Measurements from ENCODE around the gene TMEM147.
"Not testable (repeated sequence)": the region's sequence is repeated elsewhere in the genome, so short reads cannot be mapped to it uniquely, and the experiment has no call there.

Gene TMEM147

DNA sequence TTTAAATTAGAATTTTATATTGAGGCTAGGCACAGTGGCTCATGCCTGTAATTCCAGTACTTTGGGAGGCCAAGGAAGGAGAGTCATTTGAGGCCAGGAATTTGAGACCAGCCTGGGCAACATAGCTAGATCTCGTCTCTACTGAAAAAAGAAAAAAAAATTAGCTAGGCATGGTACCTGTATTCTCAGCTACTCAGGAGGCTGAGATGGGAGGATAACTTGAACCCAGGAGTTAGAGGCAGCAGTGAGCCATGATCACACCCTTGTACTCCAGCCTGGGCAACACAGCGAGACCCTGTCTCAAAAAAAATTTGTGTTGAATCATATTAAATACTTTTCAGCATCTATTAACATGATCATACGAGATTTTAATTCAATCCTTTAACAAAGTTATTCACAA is 45.4 kb downstream of the TMEM147 start:
- DNase-seq (ENCODE audit: extremely low spot score), result no peak
- ChIA-PET POLR2A (no interaction called here), CTCF (interaction anchor here (1.4 kb wide), 1 partner anchor 42 kb away, joined by 3 read pairs; no protein-coding TSS in a partner anchor)
- TF ChIP-seq ZNF384 (IDR thresholded peaks at IDR 0.05) (no peak), FOXA1 (IDR thresholded peaks at IDR 0.05) (no peak), NFRKB (IDR thresholded peaks at IDR 0.05) (no peak), LEF1 (IDR thresholded peaks at IDR 0.05; ENCODE audit: borderline replicate concordance) (no peak), ELF4 (IDR thresholded peaks at IDR 0.05) (no peak), FOXM1 (IDR thresholded peaks at IDR 0.05; ENCODE audit: borderline replicate concordance) (no peak), L3MBTL2 (conservative IDR thresholded peaks at IDR 0.05) (no peak)

DNA sequence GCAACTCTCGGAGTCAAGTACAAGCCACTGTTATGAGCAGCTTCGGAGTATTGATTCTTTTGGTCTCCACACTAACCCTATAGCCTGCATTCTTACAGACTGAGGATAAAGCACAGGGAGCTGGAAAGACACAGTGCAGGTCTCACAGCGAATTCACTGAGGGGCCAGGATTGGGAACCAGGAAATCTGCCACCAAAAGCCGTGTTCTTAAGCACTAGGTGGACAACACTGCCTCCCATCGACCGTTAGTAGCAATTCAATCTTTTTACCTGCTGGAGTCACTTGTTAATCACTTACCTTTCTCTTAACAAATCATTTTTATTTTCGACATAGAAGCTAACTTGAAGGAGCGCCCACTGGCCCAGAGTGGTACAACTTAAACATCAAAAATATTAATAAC is 46.8 kb downstream of the TMEM147 start:
- DNase-seq (ENCODE audit: extremely low spot score), result peak; percentile 60
- ChIA-PET CTCF (interaction anchor here (0.5 to 1.4 kb wide), 5 partner anchors 12 to 319 kb away, joined by 3 to 7 read pairs (median 3); no protein-coding TSS in a partner anchor), POLR2A (interaction anchor here (1.1 to 1.5 kb wide), 2 partner anchors 21 to 56 kb away, joined by 3 read pairs; partner anchors contain the start of genes COX6B1 and HAUS5)
- TF ChIP-seq ARNT (IDR thresholded peaks at IDR 0.05), result no peak
- no peak for TF ChIP-seq FOXA1 (IDR thresholded peaks at IDR 0.05)
- TF ChIP-seq NFRKB (IDR thresholded peaks at IDR 0.05), result no peak
- TF ChIP-seq HDGF (IDR thresholded peaks at IDR 0.05; ENCODE audit: borderline replicate concordance), result no peak
- no peak for TF ChIP-seq SUZ12 (IDR thresholded peaks at IDR 0.05)
- no peak for TF ChIP-seq LEF1 (IDR thresholded peaks at IDR 0.05; ENCODE audit: borderline replicate concordance)
- no peak for TF ChIP-seq BHLHE40 (IDR thresholded peaks at IDR 0.05; ENCODE audit: borderline replicate concordance)
- no peak for TF ChIP-seq FOXK2 (IDR thresholded peaks at IDR 0.05)
- no peak for TF ChIP-seq TARDBP (IDR thresholded peaks at IDR 0.05)

DNA sequence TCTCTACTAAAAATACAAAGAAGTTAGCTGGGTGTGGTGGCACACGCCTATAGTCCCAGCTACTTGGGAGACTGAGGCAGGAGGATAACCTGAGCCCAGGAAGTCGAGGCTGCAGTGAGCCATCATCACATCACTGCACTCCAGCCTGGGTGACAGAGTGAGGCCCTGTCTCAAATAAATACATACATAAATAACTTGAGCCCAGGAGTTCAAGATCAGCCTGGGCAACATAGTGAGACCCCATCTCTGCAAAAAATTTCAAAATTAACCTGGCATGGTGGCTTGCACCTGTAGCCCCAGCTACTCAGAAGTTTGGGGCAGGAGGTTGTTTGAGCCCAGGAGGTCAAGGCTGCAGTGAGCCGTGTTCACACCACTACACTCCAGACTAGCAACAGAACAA is 49.6 kb downstream of the TMEM147 start:
- CTCF ChIA-PET; POLR2A ChIA-PET; DNase-seq (ENCODE audit: extremely low spot score): not testable (repeated sequence)

DNA sequence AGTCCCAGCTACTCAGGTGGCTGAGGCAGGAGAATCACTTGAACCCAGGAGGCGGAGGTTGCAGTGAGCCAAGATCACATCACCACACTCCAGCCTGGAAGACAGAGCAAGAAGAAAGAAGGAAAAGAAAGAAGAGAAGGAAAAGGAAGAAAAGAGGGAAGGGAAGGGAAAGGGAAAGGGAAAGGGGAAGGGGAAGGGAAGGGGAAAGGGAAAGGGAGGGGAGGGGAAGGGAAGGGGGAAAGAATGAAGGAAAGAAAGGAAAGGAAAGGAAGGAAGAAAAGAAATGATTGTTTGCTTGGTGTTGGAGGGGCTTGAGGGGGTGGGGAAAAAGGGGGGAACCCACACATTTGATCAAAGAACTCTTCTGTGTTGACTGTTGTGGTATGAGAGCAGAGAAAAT is 50.5 kb downstream of the TMEM147 start:
- no peak for TF ChIP-seq FOXM1 (IDR thresholded peaks at IDR 0.05; ENCODE audit: borderline replicate concordance)
- no peak for TF ChIP-seq ZNF384 (IDR thresholded peaks at IDR 0.05)
- TF ChIP-seq SP1 (IDR thresholded peaks at IDR 0.05), result no peak
- TF ChIP-seq LEF1 (IDR thresholded peaks at IDR 0.05; ENCODE audit: borderline replicate concordance), result no peak
- no peak for TF ChIP-seq BHLHE40 (IDR thresholded peaks at IDR 0.05; ENCODE audit: borderline replicate concordance)
- TF ChIP-seq FOXK2 (IDR thresholded peaks at IDR 0.05), result no peak
- TF ChIP-seq L3MBTL2 (conservative IDR thresholded peaks at IDR 0.05), result no peak
- no peak for TF ChIP-seq NFRKB (IDR thresholded peaks at IDR 0.05)
- TF ChIP-seq TARDBP (IDR thresholded peaks at IDR 0.05), result no peak
- no peak for TF ChIP-seq HDGF (IDR thresholded peaks at IDR 0.05; ENCODE audit: borderline replicate concordance)
- TF ChIP-seq CTBP1 (IDR thresholded peaks at IDR 0.05; ENCODE audit: borderline replicate concordance), result no peak
- no peak for TF ChIP-seq ELF4 (IDR thresholded peaks at IDR 0.05)
- TF ChIP-seq, protein P1, sequence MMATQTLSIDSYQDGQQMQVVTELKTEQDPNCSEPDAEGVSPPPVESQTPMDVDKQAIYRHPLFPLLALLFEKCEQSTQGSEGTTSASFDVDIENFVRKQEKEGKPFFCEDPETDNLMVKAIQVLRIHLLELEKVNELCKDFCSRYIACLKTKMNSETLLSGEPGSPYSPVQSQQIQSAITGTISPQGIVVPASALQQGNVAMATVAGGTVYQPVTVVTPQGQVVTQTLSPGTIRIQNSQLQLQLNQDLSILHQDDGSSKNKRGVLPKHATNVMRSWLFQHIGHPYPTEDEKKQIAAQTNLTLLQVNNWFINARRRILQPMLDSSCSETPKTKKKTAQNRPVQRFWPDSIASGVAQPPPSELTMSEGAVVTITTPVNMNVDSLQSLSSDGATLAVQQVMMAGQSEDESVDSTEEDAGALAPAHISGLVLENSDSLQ (IDR thresholded peaks at IDR 0.05), result no peak
- TF ChIP-seq SUZ12 (IDR thresholded peaks at IDR 0.05), result no peak
- no peak for TF ChIP-seq FOXA1 (IDR thresholded peaks at IDR 0.05)
- ChIA-PET POLR2A (no interaction called here), CTCF (no interaction called here)
- DNase-seq (ENCODE audit: extremely low spot score), result no peak

DNA sequence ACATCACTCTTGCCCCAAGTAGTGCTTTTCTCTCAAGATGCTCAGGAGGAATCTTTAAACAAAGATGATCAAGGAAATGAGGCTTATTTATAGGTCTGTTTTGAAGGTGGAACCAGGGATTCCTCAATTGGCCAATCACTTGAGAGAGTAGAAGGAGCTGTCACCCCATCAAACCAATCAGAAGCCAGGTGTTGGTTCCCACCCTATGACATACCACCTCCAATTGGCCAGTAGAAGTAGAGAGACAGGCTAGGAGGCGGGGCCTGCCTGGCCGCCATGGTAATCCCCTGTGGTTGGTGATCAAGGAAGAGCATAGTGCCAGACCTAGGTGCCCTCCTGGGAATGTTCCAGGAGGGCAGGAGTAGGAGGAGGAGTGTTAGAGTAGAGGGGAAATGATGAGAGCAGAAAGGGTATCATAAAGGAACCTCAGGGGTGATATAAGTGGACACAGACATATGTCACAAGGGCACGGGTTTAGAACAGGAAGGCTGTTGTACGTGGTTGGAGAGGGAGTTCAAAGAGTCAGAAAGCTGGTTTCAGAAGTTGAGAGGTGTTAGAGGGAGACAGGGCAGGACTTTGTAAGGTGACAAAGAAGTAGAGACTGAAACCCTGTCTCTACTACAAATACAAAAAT is 51.1 kb downstream of the TMEM147 start:
- peak; percentile 38 for DNase-seq (ENCODE audit: extremely low spot score)
- TF ChIP-seq, protein P1 (IDR thresholded peaks at IDR 0.05), result peak; percentile 90
- TF ChIP-seq TARDBP (IDR thresholded peaks at IDR 0.05), result no peak
- CTCF ChIA-PET, result no interaction called here
- POLR2A ChIA-PET, result interaction anchor here (1.0 kb wide), 1 partner anchor 86 kb away, joined by 3 read pairs; no protein-coding TSS in a partner anchor
